Activated CD4-positive, CD25-positive, alpha-beta regulatory T cell (primary cell): ENCODE measurements around the gene CARD14.
A peak's percentile ranks its signal among the peaks of the same experiment; 100 is the strongest.
"Not testable (repeated sequence)": the region's sequence is repeated elsewhere in the genome, so short reads cannot be mapped to it uniquely, and the experiment has no call there.

Experiments used
- DNase-seq, 4 experiments: peaks; one replicate each; lab custom pipeline; 2025; lab: John Stamatoyannopoulos, UW

Gene CARD14

DNA sequence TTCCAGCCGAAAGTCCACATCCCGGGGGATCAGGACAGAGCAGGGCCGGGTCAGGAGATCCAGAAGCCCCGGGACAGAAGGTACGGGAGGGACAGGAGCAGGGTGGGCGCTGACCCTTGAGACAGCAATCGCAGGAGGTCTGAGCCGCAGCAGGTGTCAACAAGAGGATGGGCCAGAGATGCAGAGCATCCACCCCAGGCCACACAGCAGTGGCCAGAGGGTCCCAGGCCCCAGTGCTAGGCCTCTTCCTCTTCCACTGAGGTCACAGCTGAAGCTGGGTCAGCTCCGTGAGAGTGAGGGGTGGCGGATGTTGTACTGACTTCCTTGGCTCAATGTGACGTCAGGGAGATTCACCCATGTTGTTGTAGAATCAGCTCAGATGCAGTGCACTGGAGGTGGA is 82.1 kb downstream of the CARD14 start:
- no peak for DNase-seq

GRCh38 chr17:80252871-80253270 is 83.0 kb downstream of the CARD14 start:
- peak; percentile 59 to 78 (median 71) for DNase-seq

DNA sequence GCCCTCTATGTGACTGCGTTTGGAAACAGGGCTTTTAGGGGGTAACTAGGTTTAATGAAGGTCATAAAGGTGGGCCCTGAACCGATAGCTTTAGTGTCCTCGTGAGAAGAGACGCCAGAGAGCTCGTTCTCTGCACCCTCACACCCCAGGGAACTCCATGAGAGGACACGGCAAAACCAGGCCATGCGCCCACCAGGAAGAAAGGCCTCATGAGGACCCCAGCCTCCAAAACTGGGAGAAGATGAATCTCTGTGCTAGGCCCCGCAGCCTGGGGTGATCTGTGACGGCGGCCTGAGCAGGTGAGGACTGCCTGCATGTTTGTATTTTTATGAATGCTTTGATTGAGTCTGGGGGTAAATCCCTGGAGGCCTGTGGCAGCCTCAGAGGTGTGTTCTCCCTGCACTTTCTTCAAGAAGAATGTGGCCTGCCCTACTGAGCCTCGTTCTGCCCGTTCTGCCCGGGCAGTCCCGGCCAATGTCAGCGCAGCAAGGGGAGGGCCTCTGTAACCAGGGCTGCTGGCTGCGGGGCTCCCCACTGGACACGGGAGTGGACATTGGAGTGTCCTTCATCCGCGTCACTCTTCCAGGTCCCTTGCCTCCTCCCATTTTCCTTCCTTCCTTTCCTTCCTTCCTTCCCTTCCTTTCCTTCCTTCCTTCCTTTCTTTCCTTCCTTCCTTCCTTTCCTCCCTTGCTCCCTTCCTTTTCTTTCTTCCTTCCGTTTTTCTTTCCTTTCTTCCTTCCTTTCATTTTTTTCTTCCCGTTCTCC is 84.0 kb downstream of the CARD14 start:
- no peak for DNase-seq

DNA sequence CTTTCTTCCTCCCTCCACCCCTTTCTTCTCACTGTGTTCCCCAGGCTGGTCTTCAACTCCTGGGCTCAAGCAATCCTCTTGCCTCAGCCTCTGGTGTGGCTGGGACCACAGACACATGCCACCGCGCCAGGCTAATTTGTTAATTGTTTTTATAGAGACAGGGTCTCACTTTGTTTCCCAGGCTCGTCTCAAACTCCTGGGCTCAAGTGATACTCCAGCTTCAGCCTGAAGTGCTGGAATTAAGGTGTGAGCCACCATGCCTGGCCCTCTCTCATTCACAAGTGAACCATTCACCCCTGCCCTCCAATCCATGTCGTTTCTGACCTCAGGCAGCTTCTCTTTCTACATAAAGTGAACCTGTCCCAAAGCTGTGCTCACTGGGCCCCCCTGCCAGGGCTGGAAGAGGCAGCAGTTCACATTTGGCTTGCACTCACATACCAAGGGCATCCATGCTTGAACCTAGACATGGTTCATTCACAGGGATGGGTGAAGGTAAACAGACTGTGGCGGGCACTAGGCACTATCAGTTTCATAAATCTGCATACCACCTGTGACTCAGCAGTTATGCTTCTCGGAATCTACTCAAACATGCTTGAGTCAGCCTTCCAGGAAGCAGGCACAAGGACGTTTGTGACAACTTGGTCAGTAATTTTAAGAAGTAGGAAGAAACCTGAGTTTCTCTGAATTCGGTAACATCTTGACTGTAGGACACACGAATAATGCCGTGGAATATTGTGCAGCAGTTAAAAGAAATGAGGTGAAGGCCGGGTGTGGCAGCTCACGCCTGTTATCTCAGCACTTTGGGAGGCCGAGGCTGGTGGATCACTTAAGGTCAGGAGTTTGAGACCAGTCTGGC is 84.8 kb downstream of the CARD14 start:
- DNase-seq: peak; percentile 35 to 53 (median 46)

DNA sequence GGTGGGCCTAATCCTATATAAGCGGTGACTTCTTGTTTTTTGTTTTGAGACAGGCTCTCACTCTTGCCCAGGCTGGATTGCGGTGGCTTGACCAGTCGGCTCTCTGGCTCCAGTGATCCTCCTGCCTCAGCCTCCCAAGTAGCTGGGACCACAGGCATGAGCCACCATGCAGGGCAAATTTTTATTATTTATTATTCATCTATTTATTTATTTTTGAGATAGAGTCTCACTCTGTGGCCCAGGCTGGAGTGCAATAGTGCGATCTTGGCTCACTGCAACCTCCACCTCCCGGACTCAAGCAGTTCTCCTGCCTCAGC is 86.2 kb downstream of the CARD14 start:
- DNase-seq: no peak

GRCh38 chr17:80257716-80258213 is 87.9 kb downstream of the CARD14 start:
- no peak for DNase-seq

DNA sequence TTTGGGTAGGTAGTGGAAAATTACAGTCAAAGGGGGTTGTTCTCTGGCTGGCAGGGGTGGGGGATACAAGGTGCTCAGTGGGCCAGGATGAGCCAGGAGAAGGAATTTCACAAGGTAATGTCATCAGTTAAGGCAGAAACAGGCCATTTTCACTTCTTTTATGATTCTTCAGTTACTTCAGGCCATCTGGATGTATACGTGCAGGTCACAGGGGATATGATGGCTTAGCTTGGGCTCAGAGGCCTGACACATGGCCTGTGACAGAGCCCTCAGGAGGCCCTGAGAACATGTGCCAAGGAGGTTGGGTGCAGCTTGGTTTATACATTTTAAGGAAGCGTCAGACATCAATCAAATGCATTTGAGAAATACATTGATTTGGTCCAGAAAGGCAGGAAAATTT is 88.5 kb downstream of the CARD14 start:
- not testable (repeated sequence) for DNase-seq
